GM12891 (cell line): ENCODE measurements around the gene GOLGA1.

Experiments
- DNase-seq: peaks from one replicate; pipeline ENCODE4 v3.0.0; 2011; ENCODE audit warnings: low spot score; ENCODE audit not compliant: insufficient read length
- FAIRE-seq: peaks from 2 replicates; lab custom pipeline; 2011; peaks lifted over from hg19 to GRCh38; lab: Jason Lieb, UNC
- PAX5 ChIP-seq: IDR thresholded peaks from 2 replicates; pipeline ENCODE4 v1.6.1; 2011; ENCODE audit warnings: low read length, moderate library complexity, mild to moderate bottlenecking; ENCODE audit not compliant: insufficient read depth, severe bottlenecking
- POLR2A ChIP-seq: IDR thresholded peaks from 2 replicates; pipeline ENCODE4 v1.6.1; 2011; ENCODE audit warnings: low read depth, low read length, control low read depth
- POLR2AphosphoS5 ChIP-seq: IDR thresholded peaks from 2 replicates; pipeline ENCODE4 v1.6.1; 2011; ENCODE audit warnings: low read depth, low read length, control low read depth
- POU2F2 ChIP-seq: IDR thresholded peaks from 2 replicates; pipeline ENCODE4 v1.6.1; 2011; ENCODE audit warnings: low read depth, mild to moderate bottlenecking, control low read depth, low read length, moderate library complexity
- SPI1 ChIP-seq: IDR thresholded peaks from 2 replicates; pipeline ENCODE4 v1.6.1; 2011; ENCODE audit warnings: low read depth, low read length, control low read depth
- TAF1 ChIP-seq: IDR thresholded peaks from 2 replicates; pipeline ENCODE4 v1.6.1; 2011; ENCODE audit warnings: low read depth, low read length, control low read depth

The GOLGA1 gene

DNA sequence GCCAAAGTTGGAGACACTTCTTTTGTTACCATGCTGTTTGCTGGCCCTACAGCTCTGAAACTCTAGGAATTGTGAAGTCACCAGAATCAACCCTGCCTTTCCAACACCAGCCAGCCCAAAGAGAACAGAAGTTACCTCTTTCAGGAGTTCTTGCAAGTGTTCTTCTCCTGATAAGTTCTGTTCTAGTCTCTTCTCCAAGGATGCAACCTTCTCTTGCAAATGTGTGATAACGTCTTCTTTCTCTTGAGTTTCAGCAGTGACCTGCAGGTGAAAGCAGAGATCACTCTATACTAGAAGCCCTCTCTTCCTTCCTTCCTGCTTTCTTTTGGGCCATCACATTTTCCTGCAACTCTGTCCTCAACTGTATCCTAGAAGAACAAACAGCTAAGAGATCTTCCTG, 29.1 kb downstream of the GOLGA1 start:
- TF ChIP-seq POU2F2: no peak
- TF ChIP-seq PAX5: no peak
- no peak for TF ChIP-seq POLR2A
- FAIRE-seq (no peak), DNase-seq (no peak)

DNA sequence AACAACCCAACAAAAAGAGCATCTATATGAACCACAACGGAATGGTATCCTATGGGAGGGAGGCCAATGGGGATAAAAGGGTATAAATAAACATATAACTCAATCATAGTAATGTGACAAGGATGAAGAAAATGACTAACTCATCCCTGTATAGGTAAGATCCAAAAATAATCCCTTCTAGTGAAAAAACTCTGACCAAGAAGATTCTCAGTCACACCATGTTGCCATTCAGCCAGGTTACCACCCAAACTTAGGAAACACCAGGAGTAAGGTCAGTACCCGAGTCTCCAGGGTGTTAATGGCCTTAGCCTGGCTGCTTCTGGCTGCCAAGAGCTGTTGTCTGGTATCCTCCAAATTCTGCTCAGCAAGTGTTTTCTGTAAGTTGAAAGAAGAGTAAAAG, 32.8 kb downstream of the GOLGA1 start:
- no peak for DNase-seq
- TF ChIP-seq SPI1 (no peak), POLR2A (no peak), POU2F2 (no peak), PAX5 (no peak), TAF1 (no peak), POLR2AphosphoS5 (no peak)
- no peak for FAIRE-seq

DNA sequence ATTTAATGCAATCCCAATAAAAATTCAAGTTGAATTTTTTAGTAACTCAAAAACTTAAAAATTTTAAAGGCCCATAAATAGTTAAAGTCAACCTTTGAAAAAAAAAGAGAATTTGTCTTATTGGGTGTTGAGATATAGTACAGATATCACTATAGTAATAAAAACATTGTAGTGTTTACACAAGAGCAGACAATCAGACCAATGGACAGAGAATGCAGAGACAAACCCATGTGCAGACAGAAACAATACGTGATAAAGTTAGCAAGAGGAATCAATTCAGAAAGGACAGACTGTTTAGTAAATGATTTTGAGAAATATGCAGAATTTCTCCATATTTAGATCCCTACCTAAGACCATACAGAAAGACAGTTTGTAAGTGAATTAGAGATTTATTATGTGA, 33.9 kb downstream of the GOLGA1 start:
- TF ChIP-seq SPI1: no peak
- TF ChIP-seq POLR2AphosphoS5: no peak
- TF ChIP-seq PAX5: no peak
- TF ChIP-seq POLR2A: no peak
- no peak for TF ChIP-seq POU2F2
- TF ChIP-seq TAF1: no peak
- no peak for DNase-seq
- FAIRE-seq: no peak

DNA sequence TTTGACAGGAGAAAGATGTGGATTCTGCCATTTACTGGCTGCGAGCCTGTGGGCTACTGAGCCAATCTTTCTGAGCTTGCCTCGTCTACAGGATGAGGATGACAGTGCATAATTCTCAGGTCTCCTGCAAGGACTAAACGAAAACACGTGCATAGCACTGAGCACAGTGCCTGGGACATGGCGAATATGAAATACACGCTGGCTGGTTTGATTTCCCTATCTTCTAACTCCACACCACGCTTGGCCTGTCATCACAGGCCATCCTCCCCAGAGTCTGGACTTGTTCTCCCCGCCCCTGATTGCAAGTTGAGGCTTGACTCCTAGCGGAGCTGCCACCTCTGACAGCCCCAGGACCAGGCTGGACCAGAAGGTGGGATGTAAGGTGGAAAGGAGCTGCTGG, 41.0 kb downstream of the GOLGA1 start:
- no peak for DNase-seq
- FAIRE-seq: no peak
- TF ChIP-seq PAX5 (no peak), TAF1 (no peak), SPI1 (no peak), POLR2A (no peak), POLR2AphosphoS5 (no peak), POU2F2 (no peak)

DNA sequence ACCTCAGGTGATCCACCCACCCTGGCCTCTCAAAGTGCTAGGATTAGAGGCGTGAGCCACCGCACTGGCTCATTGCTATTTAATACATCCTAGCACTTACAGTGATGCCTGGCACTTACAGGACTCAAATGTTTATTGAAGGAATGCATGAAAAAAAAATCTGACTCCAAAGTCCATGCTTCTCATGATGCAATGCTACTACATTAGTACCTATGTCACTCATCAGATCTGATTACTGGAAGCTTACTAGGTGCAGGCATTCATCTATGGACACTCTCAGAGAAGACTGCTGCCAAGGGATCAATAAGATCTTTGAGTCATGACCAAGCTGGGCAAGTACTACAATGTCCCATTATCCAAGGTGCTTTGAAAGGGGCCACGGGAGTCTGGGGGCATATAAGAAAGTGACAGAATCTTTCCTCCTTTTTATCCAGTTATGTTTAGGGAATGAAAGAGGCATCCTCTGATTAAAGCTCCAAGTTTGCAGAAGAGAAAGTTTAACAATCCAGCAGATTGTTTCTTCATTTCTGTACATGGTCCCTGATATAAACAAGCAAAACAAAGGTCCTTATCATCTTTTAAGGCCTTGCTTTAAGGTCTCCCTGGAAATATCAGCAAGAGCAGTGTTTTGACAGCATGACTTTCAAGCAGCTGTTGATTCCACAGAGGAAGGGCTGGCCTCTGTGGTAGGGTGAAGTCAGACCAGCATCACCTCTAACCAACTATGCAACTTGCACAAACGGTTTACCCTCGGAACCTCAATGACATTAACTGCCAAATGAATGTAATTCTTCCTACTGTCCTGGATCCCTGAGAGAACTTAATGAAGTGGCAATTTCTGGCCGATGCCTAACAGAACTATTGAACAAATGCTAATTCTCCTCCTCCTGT, 43.1 kb downstream of the GOLGA1 start:
- TF ChIP-seq PAX5 (no peak), TAF1 (no peak), SPI1 (no peak), POLR2AphosphoS5 (no peak), POU2F2 (no peak), POLR2A (no peak)
- FAIRE-seq (no peak), DNase-seq (no peak)

DNA sequence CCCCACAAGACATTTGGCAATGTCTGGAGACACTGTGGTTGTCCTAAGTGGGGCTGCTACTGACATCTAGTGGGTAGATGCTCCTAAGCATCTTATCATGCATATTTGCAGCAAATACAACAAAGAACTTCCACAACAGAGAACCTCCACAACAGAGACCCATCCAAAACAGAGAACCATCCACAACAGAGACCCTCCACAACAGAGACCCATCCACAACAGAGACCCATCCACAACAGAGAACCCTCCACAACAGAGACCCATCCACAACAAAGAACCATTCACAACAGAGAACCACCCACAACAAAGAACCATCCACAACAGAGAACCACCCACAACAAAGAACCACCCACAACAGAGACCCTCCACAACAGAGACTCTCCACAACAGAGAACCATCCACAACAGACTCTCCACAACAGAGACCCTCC, 46.1 kb downstream of the GOLGA1 start:
- FAIRE-seq (peak; percentile 80), DNase-seq (no peak)
- TF ChIP-seq POLR2AphosphoS5: no peak
- TF ChIP-seq PAX5: no peak
- no peak for TF ChIP-seq TAF1
- TF ChIP-seq SPI1: no peak

DNA sequence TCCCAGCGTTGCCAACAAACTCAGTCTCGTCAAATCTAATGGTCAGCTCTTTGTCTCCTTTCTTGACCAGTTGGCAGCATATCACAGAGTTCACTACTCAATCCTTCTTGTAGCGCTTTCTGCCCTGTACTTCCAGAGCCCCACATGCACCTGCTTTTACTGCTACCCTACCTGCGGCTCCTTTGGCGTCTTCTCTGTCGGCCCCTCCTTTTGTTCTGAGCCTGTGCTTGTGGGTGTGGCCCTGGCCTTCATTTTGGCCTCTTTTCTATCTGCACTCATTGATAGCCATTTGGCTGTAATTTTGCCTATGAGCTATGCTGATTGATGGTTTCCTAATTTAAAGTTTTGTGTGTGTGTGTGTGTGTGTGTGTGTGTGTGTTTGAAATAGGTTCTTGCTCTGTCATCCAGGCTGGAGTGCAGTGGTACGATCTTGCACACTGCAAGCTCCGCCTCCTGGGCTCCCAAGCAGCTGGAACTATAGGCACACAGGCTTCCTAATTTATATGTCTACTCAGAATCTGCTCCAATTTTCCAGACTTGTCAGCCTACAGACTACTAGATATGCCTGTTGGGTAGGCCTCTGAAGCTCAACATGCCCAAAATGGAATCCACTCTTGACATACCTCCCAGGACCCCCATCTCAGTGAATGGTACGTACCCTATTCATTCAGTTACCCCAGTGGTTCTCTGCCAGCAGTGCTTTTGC, 46.7 kb downstream of the GOLGA1 start:
- TF ChIP-seq SPI1 (no peak), POU2F2 (0 out of 2 replicates have a peak, but pooled peaks have one; percentile 11)
- no peak for DNase-seq
- FAIRE-seq: no peak

DNA sequence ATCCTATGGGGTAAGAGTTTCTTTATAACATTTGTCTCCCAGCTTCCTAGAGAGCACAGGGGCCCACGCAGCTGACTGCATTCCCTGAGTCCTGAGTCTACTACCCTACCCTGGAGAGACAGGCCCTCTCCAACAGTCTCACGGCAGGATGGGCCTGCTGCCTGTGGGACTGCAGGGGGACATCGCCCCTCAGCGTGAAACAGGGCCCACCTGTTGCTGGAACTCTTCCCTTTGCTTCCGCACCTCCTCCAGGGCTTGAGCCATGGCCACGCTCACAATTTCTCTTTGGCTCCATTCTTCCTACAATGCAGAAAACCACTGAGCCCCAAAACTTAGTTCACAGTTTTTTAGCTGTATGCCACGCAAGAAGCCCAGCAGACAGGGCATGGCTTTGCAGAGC, 50.7 kb downstream of the GOLGA1 start:
- no peak for TF ChIP-seq SPI1
- no peak for TF ChIP-seq POLR2AphosphoS5
- no peak for TF ChIP-seq TAF1
- no peak for TF ChIP-seq POLR2A
- no peak for TF ChIP-seq POU2F2
- TF ChIP-seq PAX5: no peak
- no peak for FAIRE-seq
- DNase-seq: no peak

DNA sequence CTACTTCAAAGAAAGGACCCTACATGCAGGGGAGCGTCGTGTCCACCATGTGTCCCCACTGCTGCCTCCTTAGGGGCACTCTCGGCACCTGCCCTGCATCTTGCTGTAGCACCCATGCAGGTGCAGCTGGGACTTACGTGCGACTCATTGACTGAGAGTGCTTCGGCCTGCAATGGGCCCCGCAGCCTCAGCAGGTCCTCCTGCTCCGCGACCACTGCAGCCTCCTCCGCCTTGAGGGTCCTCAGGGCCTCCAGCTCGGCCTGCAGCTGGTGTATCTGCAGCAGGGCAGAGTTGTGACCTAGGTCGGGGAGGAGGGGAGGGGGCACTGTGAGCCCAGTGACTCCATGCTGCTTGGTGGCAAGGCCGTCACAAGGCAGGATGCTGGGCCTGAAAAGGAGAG, 51.9 kb downstream of the GOLGA1 start:
- TF ChIP-seq POLR2AphosphoS5 (no peak), POU2F2 (no peak), POLR2A (no peak), PAX5 (no peak), TAF1 (no peak), SPI1 (no peak)
- FAIRE-seq (no peak), DNase-seq (no peak)

DNA sequence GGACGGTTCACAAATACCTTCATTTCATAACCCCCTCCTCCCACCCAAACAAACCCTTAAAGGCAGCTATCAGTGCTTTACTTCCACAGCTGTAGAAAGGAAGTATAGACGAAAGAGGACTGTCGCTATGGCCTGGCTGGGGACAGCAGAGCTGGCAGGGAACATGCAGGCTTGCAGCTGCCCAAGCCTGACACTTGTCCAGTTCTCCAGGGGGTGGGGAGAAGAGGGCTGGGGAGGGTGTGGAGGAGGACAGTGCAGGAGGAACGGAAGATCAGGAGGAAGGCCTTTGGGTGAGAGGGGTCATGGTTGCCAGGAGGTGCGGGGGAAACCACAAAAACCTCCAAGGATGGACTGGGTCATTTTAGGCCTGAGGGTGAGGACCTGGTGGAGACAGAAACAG, 53.1 kb downstream of the GOLGA1 start:
- no peak for FAIRE-seq
- TF ChIP-seq POLR2A (no peak), PAX5 (no peak), TAF1 (no peak), POLR2AphosphoS5 (no peak), SPI1 (no peak), POU2F2 (no peak)
- no peak for DNase-seq
